ENCODE results near the gene NT5C3A.
"Not testable (repeated sequence)": the region's sequence is repeated elsewhere in the genome, so short reads cannot be mapped to it uniquely, and the experiment has no call there.

Gene NT5C3A

GRCh38 chr7:33062023-33062781, at the start of gene NT5C3A:
TSS of gene NT5C3A (minus strand) at chr7:33062776. CDS start at chr7:33062705, 71 bp downstream.
- no peak for DNase-seq (ENCODE audit: low read depth, low spot score)

- no peak for DNase-seq (ENCODE audit: low read depth, low spot score)
These were observed 49.0 kb upstream of the NT5C3A start for GRCh38 chr7:33111614-33112013.

GRCh38 chr7:33109758-33110238, 47.2 kb upstream of the NT5C3A start:
- DNase-seq (ENCODE audit: low read depth, low spot score), result no peak

- DNase-seq (ENCODE audit: low read depth, low spot score), result peak; percentile 50
These were observed 46.6 kb upstream of the NT5C3A start, which contains the start of gene RP9 for GRCh38 chr7:33109005-33109757. TSS of gene RP9 (minus strand) at chr7:33109404. CDS start at chr7:33109372, 32 bp downstream.

- no peak for DNase-seq (ENCODE audit: low read depth, low spot score)
These were observed 46.0 kb upstream of the NT5C3A start for GRCh38 chr7:33108554-33109004.

GRCh38 chr7:33107136-33108066, 44.8 kb upstream of the NT5C3A start:
- DNase-seq (ENCODE audit: low read depth, low spot score), result no peak

- DNase-seq (ENCODE audit: low read depth, low spot score), result no peak
These were observed 39.3 kb upstream of the NT5C3A start for GRCh38 chr7:33101906-33102305.

- DNase-seq (ENCODE audit: low read depth, low spot score), result no peak
These were observed 38.2 kb upstream of the NT5C3A start for GRCh38 chr7:33100770-33101169.

- no peak for DNase-seq (ENCODE audit: low read depth, low spot score)
These were observed 36.8 kb upstream of the NT5C3A start for GRCh38 chr7:33099154-33099940.

- not testable (repeated sequence) for DNase-seq (ENCODE audit: low read depth, low spot score)
These were observed 32.2 kb upstream of the NT5C3A start for GRCh38 chr7:33094745-33095275.

GRCh38 chr7:33093266-33093665, 30.7 kb upstream of the NT5C3A start:
- no peak for DNase-seq (ENCODE audit: low read depth, low spot score)

- DNase-seq (ENCODE audit: low read depth, low spot score), result no peak
These were observed 29.1 kb upstream of the NT5C3A start for GRCh38 chr7:33091641-33092191.

- DNase-seq (ENCODE audit: low read depth, low spot score), result no peak
These were observed 28.5 kb upstream of the NT5C3A start for GRCh38 chr7:33091111-33091531.

- no peak for DNase-seq (ENCODE audit: low read depth, low spot score)
These were observed 26.6 kb upstream of the NT5C3A start for GRCh38 chr7:33089142-33089541.

- DNase-seq (ENCODE audit: low read depth, low spot score), result no peak
These were observed 25.3 kb upstream of the NT5C3A start for GRCh38 chr7:33087858-33088257.

GRCh38 chr7:33087356-33087755, 24.8 kb upstream of the NT5C3A start:
- DNase-seq (ENCODE audit: low read depth, low spot score), result no peak

- DNase-seq (ENCODE audit: low read depth, low spot score), result no peak
These were observed 17.5 kb upstream of the NT5C3A start for GRCh38 chr7:33079763-33080690.

- DNase-seq (ENCODE audit: low read depth, low spot score), result no peak
These were observed 16.5 kb upstream of the NT5C3A start for GRCh38 chr7:33079096-33079495.

GRCh38 chr7:33076737-33077136, 14.2 kb upstream of the NT5C3A start:
- DNase-seq (ENCODE audit: low read depth, low spot score), result no peak

Data from activated naive CD8-positive, alpha-beta T cell treated with anti-CD3 and anti-CD28 coated beads, Interleukin-2, amount 50 U/mL, for 16 hours (primary cell).